Right cardiac atrium (tissue), 5 donors: ENCODE measurements around the gene OSBPL3. TPM values are rescaled to one million over a fixed set of nuclear protein-coding genes. Genes with fewer than 3 reads are reported as not detected.

Source experiments
- ATAC-seq, 2 donors: fragments of 200-7000 bp; cut with Tn5 transposase; one replicate each; pipeline versions ENCODE4 v1.8.0 to v1.9.1; 2020; ENCODE audit warnings: moderate library complexity in 2 of 2, mild to moderate bottlenecking in 1 of 2
- DNase-seq, 3 donors: peaks; one replicate each; pipeline ENCODE4 v3.0.0-alpha.2; 2020
- H3K27ac ChIP-seq: one replicate; pipeline ENCODE4 v1.5.1; 2013; ENCODE audit warnings: mild to moderate bottlenecking, low read length, control low read depth, moderate library complexity
- H3K27me3 ChIP-seq: one replicate; pipeline ENCODE4 v1.6.1; 2013; ENCODE audit not compliant: control insufficient read depth, insufficient read depth
- H3K4me1 ChIP-seq: one replicate; pipeline ENCODE4 v1.6.1; 2013; ENCODE audit warnings: low read length; ENCODE audit not compliant: control insufficient read depth, insufficient read depth
- H3K4me3 ChIP-seq: one replicate; pipeline ENCODE4 v1.5.1; 2013; ENCODE audit warnings: low read length, control low read depth
- H3K9me3 ChIP-seq: one replicate; pipeline ENCODE4 v1.6.1; 2013; ENCODE audit warnings: low read length; ENCODE audit not compliant: control insufficient read depth
- WGBS: extraction: QIAGEN DNeasy Blood & Tissue Kit; methylation state at CpG from one replicate; pipeline ENCODE4 v1.1.7; 2013; 5-methylcytosine and 5-hydroxymethylcytosine counted together
- intact Hi-C, 4 donors: fragments of 100-400 bp; cut with DNase I; formaldehyde crosslinking; loops; one replicate each; pipeline versions ENCODE4 v1.11.0 to v1.14.0; 2022 to 2023
- polyA plus RNA-seq: library from polyadenylated mRNA; stranded (reverse); fragments of 200-250 nt; gene quantifications from one replicate; pipeline ENCODE4 v1.2.3, GENCODE V29; 2013
- total RNA-seq, 4 donors: library from RNA; stranded (reverse); fragmentation: NEBNext Ultra II Directional; extraction: Animal tissue kit (Norgen Biotek cat#: 25700); gene quantifications; one replicate each; pipeline ENCODE4 v1.2.1, GENCODE V29; 2021
- donor health status: healthy with polysubstance abuse.
- donor health status: DM: no; HTN: yes; CAD: no.
- donor health status: DM: no; HTN: no; CAD: no.
- donor health status: DM: no; HTN: yes; CAD: no; lungs with severe emphysema.
- donor health status: DM: yes; HTN: yes; CAD: no.

The OSBPL3 gene
- total and polyA plus RNA-seq, 5 donors, result 3.2 to 12.9 (median 9.7) TPM

GRCh38 chr7:24764011-24764410 is 216.0 kb downstream of the OSBPL3 start:
- H3K9me3 ChIP-seq, result no peaks in the 10 kb centered on the region
- intact Hi-C loops, result no loop called here
- no peaks in the 10 kb centered on the region for H3K4me1 ChIP-seq
- no peak for DNase-seq
- H3K27ac ChIP-seq, result no peak overlapping the region
- whole genome bisulfite sequencing, result 71% methylated on average over 1 of the region's 1 CpG
- H3K27me3 ChIP-seq, result no peaks in the 10 kb centered on the region
- no peak overlapping the region for H3K4me3 ChIP-seq
- no peak for ATAC-seq

GRCh38 chr7:24763303-24763901 is 216.6 kb downstream of the OSBPL3 start:
- ATAC-seq, result peak; percentile 27 to 39
- Histone ChIP-seq H3K27ac (no peak overlapping the region), H3K4me1 (no peaks in the 10 kb centered on the region), H3K27me3 (no peaks in the 10 kb centered on the region), H3K4me3 (no peak overlapping the region), H3K9me3 (no peaks in the 10 kb centered on the region)
- intact Hi-C loops, result no loop called here
- 62% methylated on average over 5 of the region's 5 CpGs for WGBS
- DNase-seq, result no peak

- WGBS, result 66% methylated on average over 7 of the region's 7 CpGs
These were observed 217.2 kb downstream of the OSBPL3 start for GRCh38 chr7:24762771-24763170.

GRCh38 chr7:24760968-24761367 is 219.0 kb downstream of the OSBPL3 start:
- Histone ChIP-seq H3K27ac (no peak overlapping the region), H3K4me3 (no peak overlapping the region), H3K4me1 (peaks cover 3% of the 10 kb centered on the region), H3K9me3 (no peaks in the 10 kb centered on the region), H3K27me3 (no peaks in the 10 kb centered on the region)
- ATAC-seq (no peak), DNase-seq (no peak)
- intact Hi-C loops, result no loop called here
- 88% methylated on average over 1 of the region's 1 CpG for WGBS

More at GRCh38 chr7:24762771-24763170, 217.2 kb downstream of the OSBPL3 start:
- DNase-seq (no peak), ATAC-seq (no peak)
- Histone ChIP-seq H3K9me3 (no peaks in the 10 kb centered on the region), H3K4me3 (no peak overlapping the region), H3K27ac (no peak overlapping the region), H3K27me3 (no peaks in the 10 kb centered on the region), H3K4me1 (no peaks in the 10 kb centered on the region)
- intact Hi-C loops, result no loop called here

GRCh38 chr7:24757353-24758275 is 222.4 kb downstream of the OSBPL3 start, which contains the start of gene GSDME:
TSS of gene GSDME (minus strand) at chr7:24757464. CDS start at chr7:24749774, 7,690 bp downstream.
- DNase-seq, result peak; percentile 75 to 89 (median 88)
- H3K27me3 ChIP-seq, result no peaks in the 10 kb centered on the region
- 8% methylated on average over 81 of the region's 81 CpGs for WGBS
- H3K9me3 ChIP-seq, result no peaks in the 10 kb centered on the region
- H3K4me3 ChIP-seq, result peak within 1 kb of the TSS; percentile 69
- peaks cover 3% of the 10 kb centered on the region for H3K4me1 ChIP-seq
- intact Hi-C loops, result no loop called here
- peak within 1 kb of the TSS; percentile 78 for H3K27ac ChIP-seq
- peak; percentile 96 to 97 for ATAC-seq

GRCh38 chr7:24756545-24757352 is 223.2 kb downstream of the OSBPL3 start:
- 6% methylated on average over 54 of the region's 54 CpGs for WGBS
- H3K27me3 ChIP-seq, result no peaks in the 10 kb centered on the region
- DNase-seq (peak in 1 of 3 donors; percentile 86), ATAC-seq (peak; percentile 66 to 69)
- no peak overlapping the region for H3K27ac ChIP-seq
- H3K4me1 ChIP-seq, result peaks cover 3% of the 10 kb centered on the region
- peak overlapping the region; percentile 69 for H3K4me3 ChIP-seq
- intact Hi-C loops, result no loop called here
- H3K9me3 ChIP-seq, result no peaks in the 10 kb centered on the region

- intact Hi-C loops, result no loop called here
- no peak overlapping the region for H3K27ac ChIP-seq
- H3K4me3 ChIP-seq, result no peak overlapping the region
- ATAC-seq (no peak), DNase-seq (no peak)
- no peaks in the 10 kb centered on the region for H3K27me3 ChIP-seq
- H3K9me3 ChIP-seq, result no peaks in the 10 kb centered on the region
- WGBS, result 91% methylated on average over 12 of the region's 12 CpGs
- H3K4me1 ChIP-seq, result peaks cover 3% of the 10 kb centered on the region
These were observed 224.2 kb downstream of the OSBPL3 start for GRCh38 chr7:24755541-24756407.

- Histone ChIP-seq H3K27ac (no peak overlapping the region), H3K27me3 (no peaks in the 10 kb centered on the region), H3K9me3 (no peaks in the 10 kb centered on the region), H3K4me3 (no peak overlapping the region), H3K4me1 (peaks cover 3% of the 10 kb centered on the region)
- no peak for DNase-seq
- intact Hi-C loops, result no loop called here
- ATAC-seq, result no peak
- 81% methylated on average over 3 of the region's 3 CpGs for WGBS
These were observed 225.0 kb downstream of the OSBPL3 start for GRCh38 chr7:24754906-24755506.

GRCh38 chr7:24752073-24752800 is 227.7 kb downstream of the OSBPL3 start:
- Histone ChIP-seq H3K4me1 (peaks cover 3% of the 10 kb centered on the region), H3K9me3 (no peaks in the 10 kb centered on the region), H3K27me3 (no peaks in the 10 kb centered on the region), H3K27ac (no peak overlapping the region), H3K4me3 (no peak overlapping the region)
- intact Hi-C loops, result no loop called here
- WGBS, result 82% methylated on average over 3 of the region's 3 CpGs
- no peak for DNase-seq
- ATAC-seq, result no peak
